GM13977 (cell line): ENCODE data around the gene MTPN.

Experiments used
- DNase-seq: peaks from one replicate; pipeline ENCODE4 v3.0.0; 2012; ENCODE audit warnings: low spot score
- in situ Hi-C: fragments of 300-500 bp; cut with MboI; formaldehyde crosslinking; loops from one replicate; pipeline ENCODE4 v1.12.0; 2022; ENCODE audit warnings: low sequenced_read_pairs, low pct_unique_long_range_greater_than_20kb, mixed read lengths, inconsistent platforms; ENCODE audit not compliant: unreplicated experiment
- TF ChIP-seq, protein P1 (sequence below): IDR thresholded peaks from 2 replicates; pipeline ENCODE4 v1.5.1; 2012; ENCODE audit warnings: mild to moderate bottlenecking, control low read depth; ENCODE audit not compliant: insufficient read depth; ENCODE audit errors: extremely low read depth, missing control alignments

The MTPN gene

DNA sequence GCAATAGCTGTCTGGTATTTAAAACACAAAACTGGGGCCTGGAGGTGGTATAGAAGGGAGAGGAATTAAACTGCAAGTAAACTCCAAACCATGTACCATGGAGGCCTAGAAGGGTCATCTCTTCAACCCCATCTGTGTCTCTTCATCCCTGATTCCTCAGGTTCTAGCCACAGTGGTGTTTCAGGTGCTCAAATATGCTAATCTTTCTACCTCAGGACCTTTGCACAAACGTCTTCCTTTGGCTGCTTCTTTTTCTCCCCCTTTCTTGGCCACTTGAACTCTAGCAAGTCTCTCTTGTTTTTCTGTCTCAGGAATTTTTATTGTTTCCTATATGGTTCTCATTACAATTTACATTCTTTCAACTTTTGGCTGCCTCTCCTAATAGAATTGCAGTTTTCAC, 25.6 kb upstream of the MTPN start:
- in situ Hi-C loops: loop anchor here (10.0 kb wide), 1 partner anchor 328 kb away; no protein-coding TSS in a partner anchor
- no peak for DNase-seq
- TF ChIP-seq, protein P1, sequence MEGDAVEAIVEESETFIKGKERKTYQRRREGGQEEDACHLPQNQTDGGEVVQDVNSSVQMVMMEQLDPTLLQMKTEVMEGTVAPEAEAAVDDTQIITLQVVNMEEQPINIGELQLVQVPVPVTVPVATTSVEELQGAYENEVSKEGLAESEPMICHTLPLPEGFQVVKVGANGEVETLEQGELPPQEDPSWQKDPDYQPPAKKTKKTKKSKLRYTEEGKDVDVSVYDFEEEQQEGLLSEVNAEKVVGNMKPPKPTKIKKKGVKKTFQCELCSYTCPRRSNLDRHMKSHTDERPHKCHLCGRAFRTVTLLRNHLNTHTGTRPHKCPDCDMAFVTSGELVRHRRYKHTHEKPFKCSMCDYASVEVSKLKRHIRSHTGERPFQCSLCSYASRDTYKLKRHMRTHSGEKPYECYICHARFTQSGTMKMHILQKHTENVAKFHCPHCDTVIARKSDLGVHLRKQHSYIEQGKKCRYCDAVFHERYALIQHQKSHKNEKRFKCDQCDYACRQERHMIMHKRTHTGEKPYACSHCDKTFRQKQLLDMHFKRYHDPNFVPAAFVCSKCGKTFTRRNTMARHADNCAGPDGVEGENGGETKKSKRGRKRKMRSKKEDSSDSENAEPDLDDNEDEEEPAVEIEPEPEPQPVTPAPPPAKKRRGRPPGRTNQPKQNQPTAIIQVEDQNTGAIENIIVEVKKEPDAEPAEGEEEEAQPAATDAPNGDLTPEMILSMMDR: no peak

DNA sequence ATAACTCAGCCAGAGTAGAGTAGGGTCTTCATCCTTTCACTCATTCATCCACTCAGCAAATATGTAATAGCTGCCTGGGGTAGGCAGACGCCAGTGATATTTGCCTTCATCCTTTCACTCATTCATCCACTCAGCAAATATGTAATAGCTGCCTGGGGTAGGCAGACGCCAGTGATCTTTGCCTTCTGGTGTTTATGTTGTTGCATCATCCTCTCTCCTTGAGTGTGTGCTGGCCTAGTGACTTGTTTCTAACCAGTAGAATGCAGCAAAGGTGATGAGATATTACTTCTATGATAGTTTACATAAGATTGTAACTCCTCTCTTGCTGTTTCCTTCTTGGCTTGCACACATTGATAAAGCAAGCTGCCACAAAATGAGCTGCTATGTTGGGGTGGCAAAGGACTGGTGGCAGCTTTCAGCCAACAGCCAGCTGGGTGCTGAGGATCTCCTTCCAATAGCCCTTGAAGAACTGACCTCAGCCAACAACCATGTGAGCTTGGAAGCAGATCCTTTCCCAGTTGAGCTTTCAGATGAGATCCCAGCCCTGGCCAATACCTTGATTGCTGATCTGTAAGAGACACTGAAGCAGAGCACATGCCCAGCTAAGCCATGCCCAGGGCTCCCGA, 23.2 kb upstream of the MTPN start:
- TF ChIP-seq, protein P1: no peak
- in situ Hi-C loops: loop anchor here (10.0 kb wide), 1 partner anchor 326 kb away; no protein-coding TSS in a partner anchor
- no peak for DNase-seq

DNA sequence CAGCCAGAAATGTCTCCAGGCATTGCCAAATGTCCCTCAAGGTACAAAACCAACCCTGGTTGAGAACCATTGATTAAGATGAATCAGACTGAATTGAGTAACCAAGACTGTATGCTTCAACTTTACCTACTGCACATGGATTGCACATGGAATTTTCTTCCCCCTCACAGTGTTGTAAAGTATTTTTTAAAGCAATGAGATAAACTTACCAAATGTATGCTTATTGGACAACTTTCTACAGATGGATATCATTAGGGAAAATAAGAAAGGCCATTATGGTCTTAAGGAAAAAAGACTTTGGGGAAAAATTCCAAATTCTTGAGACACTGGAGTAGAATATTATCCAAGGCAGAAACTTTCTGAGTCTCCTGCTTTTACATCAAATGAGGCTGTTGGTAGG, 20.9 kb upstream of the MTPN start:
- DNase-seq: no peak
- TF ChIP-seq, protein P1: no peak
- in situ Hi-C loops: no loop called here

DNA sequence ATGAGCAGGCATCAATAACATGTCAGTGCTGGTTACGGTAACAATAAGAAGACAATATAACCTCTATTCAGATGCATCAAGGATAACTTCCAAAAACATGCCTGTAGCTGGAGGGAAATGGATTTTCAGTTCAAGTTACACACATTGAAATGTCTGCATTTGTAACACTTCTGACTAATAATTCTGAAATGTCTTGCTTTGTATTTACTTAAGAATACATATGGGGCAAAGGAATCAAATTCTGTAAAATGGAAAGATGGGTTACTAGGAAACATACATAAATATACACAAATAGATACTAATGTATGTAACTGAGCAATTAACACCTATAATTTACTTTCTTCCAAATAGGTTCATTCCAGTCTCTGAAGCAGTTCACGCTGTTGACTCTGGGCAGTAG, 18.6 kb upstream of the MTPN start:
- TF ChIP-seq, protein P1: no peak

DNA sequence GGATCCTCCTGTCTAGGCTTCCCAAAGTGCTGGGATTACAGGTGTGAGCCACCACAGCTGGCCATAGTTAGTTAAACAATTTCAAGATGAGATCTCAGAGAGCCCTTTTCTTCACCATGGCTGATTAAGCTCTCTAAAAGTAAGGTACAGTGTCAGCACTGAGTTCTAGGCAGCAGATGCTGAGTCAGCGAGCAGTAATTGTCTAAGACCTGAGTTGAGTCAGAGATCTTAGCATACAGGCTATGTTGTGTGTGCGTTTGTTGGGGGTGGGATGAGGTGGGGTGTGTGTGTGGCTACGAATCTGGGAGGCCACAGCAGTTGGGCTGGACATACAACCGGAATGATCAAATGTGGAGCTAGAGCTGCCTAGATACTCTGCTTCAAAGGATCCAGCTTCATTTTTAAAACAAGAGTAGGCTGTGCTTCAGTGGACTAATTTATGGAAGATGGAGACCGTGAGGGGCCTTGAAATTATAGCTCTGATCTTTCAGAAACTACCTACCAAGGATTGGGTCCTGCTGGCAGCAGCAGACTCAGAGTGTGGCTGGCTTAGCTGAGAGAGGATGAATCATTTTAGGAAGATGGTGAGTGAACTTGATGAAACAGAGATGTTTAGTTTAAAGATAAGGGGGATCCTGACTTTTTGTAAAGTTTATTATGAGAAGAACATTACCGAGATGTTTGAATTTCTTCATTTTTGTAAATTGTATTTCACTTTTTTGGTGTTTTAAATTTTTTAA, 17.5 kb upstream of the MTPN start:
- in situ Hi-C loops: no loop called here
- TF ChIP-seq, protein P1: no peak
- DNase-seq: no peak

More for the DNA sequence above, 18.6 kb upstream of the MTPN start:
- no peak for DNase-seq
- in situ Hi-C loops: no loop called here

DNA sequence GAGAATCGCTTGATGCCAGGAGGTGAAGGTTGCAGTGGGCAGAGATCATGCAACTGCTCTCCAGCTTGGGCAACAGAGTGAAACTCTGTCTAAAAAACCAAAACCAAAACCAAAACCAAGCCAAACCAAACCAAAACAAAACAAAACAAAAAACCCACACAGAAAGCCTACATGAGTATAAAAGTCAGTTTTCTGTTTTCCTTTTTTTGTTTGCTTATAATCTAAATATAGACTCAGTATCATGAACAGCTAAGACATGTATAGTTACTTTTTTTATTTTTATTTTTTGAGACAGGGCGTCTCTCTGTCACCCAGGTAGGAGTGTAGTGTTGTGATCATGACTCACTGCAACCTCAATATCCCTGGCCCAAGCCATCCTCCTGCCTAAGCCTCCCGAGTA, 16.8 kb upstream of the MTPN start:
- TF ChIP-seq, protein P1: no peak
- no peak for DNase-seq
- in situ Hi-C loops: no loop called here
